ENCODE measurements around the gene LEFTY2.

- TF ChIP-seq POLR2AphosphoS5 (IDR thresholded peaks at IDR 0.05; ENCODE audit: control insufficient read depth, insufficient read depth, low read depth, low read length) (0 out of 2 replicates have a peak, but pooled peaks have one; percentile 22), HBP1 (CRISPR knock-in tag; IDR thresholded peaks at IDR 0.05) (no peak), FOXJ3 (CRISPR knock-in tag; IDR thresholded peaks at IDR 0.05) (no peak), NR0B1 (IDR thresholded peaks at IDR 0.05; ENCODE audit: partially characterized antibody) (no peak), CREB1 (IDR thresholded peaks at IDR 0.05) (no peak), CREB1 (CRISPR knock-in tag; IDR thresholded peaks at IDR 0.05) (no peak), ATF2 (CRISPR knock-in tag; IDR thresholded peaks at IDR 0.05) (no peak), USF2 (CRISPR knock-in tag; IDR thresholded peaks at IDR 0.05) (no peak), ARID3B (CRISPR knock-in tag; IDR thresholded peaks at IDR 0.05; ENCODE audit: borderline replicate concordance) (no peak), FOXK2 (conservative IDR thresholded peaks at IDR 0.05 in 1 of 2, IDR thresholded peaks at IDR 0.05 in 1 of 2; ENCODE audit: low read depth in 2 of 2) (no peak), SP2 (IDR thresholded peaks at IDR 0.05; ENCODE audit: extremely low read depth, low read depth, low read length, poor library complexity, severe bottlenecking) (no peak), ATF4 (CRISPR knock-in tag; IDR thresholded peaks at IDR 0.05) (no peak), MTA3 (IDR thresholded peaks at IDR 0.05; ENCODE audit: borderline replicate concordance) (no peak)
These were observed 33.4 kb upstream of the LEFTY2 start for GRCh38 chr1:225974454-225974853.
